Measurements from ENCODE around the gene CKAP5.
"Not testable (repeated sequence)": the region's sequence is repeated elsewhere in the genome, so short reads cannot be mapped to it uniquely, and the experiment has no call there.

The CKAP5 gene

DNA sequence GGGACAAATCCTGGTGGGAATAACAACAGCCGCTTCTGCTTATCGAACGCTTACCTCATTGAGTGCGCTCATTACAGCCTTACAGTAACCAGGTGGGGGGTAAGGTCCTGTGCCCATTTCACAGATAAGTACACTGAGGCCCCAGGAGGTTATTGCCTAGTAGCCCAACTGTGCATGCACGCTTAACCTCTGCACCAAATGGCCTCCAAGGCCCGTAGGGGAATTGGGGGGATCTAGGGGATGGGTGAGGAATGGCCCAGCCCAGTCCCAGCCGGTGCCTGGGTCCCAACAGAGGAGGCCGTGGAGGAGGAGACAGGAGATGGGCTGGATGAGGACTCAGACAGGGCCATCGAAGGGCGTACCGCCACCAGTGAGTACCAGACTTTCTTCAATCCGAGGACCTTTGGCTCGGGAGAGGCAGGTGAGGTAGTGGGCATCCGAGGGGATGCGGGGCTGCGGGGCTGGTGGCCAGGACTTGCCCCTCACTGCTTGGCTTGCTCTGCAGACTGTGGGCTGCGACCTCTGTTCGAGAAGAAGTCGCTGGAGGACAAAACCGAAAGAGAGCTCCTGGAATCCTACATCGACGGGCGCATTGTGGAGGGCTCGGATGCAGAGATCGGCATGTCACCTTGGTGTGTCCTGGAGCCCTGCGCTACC lies 119.7 kb downstream of the CKAP5 start:
- Histone ChIP-seq H3K36me3 (ENCODE audit: insufficient read depth, low read length) (no peaks in the 10 kb centered on the region), H3K9me3 (ENCODE audit: insufficient read depth, low read depth, low read length) (no peaks in the 10 kb centered on the region), H3K9ac (ENCODE audit: low read depth, low read length) (no peak overlapping the region), H3K4me3 (ENCODE audit: low read length) (no peak overlapping the region), H3K4me1 (ENCODE audit: insufficient read depth, low read length) (no peaks in the 10 kb centered on the region), H3K27ac (ENCODE audit: low read depth, low read length) (no peak overlapping the region), H3K27me3 (ENCODE audit: insufficient read depth, low read length) (no peaks in the 10 kb centered on the region)
- WGBS = 95% methylated on average over 26 of the region's 26 CpGs

- no peak overlapping the region for H3K9ac ChIP-seq (ENCODE audit: low read depth, low read length)
- H3K4me3 ChIP-seq (ENCODE audit: low read length) = no peak overlapping the region
- no peak overlapping the region for H3K27ac ChIP-seq (ENCODE audit: low read depth, low read length)
- no peaks in the 10 kb centered on the region for H3K27me3 ChIP-seq (ENCODE audit: insufficient read depth, low read length)
- H3K9me3 ChIP-seq (ENCODE audit: insufficient read depth, low read depth, low read length) = no peaks in the 10 kb centered on the region
- WGBS = 94% methylated on average over 19 of the region's 19 CpGs
- no peaks in the 10 kb centered on the region for H3K36me3 ChIP-seq (ENCODE audit: insufficient read depth, low read length)
- no peaks in the 10 kb centered on the region for H3K4me1 ChIP-seq (ENCODE audit: insufficient read depth, low read length)
These were observed 120.5 kb downstream of the CKAP5 start for GRCh38 chr11:46725338-46726205.

GRCh38 chr11:46724088-46724487 lies 122.0 kb downstream of the CKAP5 start:
- Histone ChIP-seq H3K36me3 (ENCODE audit: insufficient read depth, low read length) (no peaks in the 10 kb centered on the region), H3K27ac (ENCODE audit: low read depth, low read length) (no peak overlapping the region), H3K9me3 (ENCODE audit: insufficient read depth, low read depth, low read length) (no peaks in the 10 kb centered on the region), H3K4me1 (ENCODE audit: insufficient read depth, low read length) (no peaks in the 10 kb centered on the region), H3K9ac (ENCODE audit: low read depth, low read length) (no peak overlapping the region), H3K4me3 (ENCODE audit: low read length) (no peak overlapping the region), H3K27me3 (ENCODE audit: insufficient read depth, low read length) (no peaks in the 10 kb centered on the region)
- 72% methylated on average over 7 of the region's 8 CpGs for WGBS

DNA sequence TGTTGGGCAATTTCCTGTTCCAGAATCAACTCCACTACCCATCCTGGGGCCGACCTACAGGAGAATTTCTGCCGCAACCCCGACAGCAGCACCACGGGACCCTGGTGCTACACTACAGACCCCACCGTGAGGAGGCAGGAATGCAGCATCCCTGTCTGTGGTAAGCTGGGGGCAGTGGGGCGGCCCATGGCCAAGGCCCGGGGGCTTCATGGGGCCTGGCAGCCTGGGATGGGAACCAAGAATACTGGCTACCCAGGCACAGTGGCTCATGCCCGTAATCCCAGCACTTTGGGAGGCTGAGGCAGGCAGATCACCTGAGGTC lies 122.8 kb downstream of the CKAP5 start:
- no peak overlapping the region for H3K9ac ChIP-seq (ENCODE audit: low read depth, low read length)
- WGBS = 87% methylated on average over 8 of the region's 8 CpGs
- no peaks in the 10 kb centered on the region for H3K36me3 ChIP-seq (ENCODE audit: insufficient read depth, low read length)
- H3K27ac ChIP-seq (ENCODE audit: low read depth, low read length) = no peak overlapping the region
- no peak overlapping the region for H3K4me3 ChIP-seq (ENCODE audit: low read length)
- no peaks in the 10 kb centered on the region for H3K27me3 ChIP-seq (ENCODE audit: insufficient read depth, low read length)
- H3K9me3 ChIP-seq (ENCODE audit: insufficient read depth, low read depth, low read length) = no peaks in the 10 kb centered on the region
- H3K4me1 ChIP-seq (ENCODE audit: insufficient read depth, low read length) = no peaks in the 10 kb centered on the region

GRCh38 chr11:46722566-46723358 lies 123.3 kb downstream of the CKAP5 start:
- Histone ChIP-seq H3K4me1 (ENCODE audit: insufficient read depth, low read length) (no peaks in the 10 kb centered on the region), H3K27me3 (ENCODE audit: insufficient read depth, low read length) (no peaks in the 10 kb centered on the region)
- WGBS = 96% methylated on average over 11 of the region's 11 CpGs

GRCh38 chr11:46721286-46721685 lies 124.8 kb downstream of the CKAP5 start:
- Histone ChIP-seq H3K4me3 (ENCODE audit: low read length) (no peak overlapping the region), H3K36me3 (ENCODE audit: insufficient read depth, low read length) (no peaks in the 10 kb centered on the region), H3K27ac (ENCODE audit: low read depth, low read length) (no peak overlapping the region), H3K9ac (ENCODE audit: low read depth, low read length) (no peak overlapping the region), H3K27me3 (ENCODE audit: insufficient read depth, low read length) (no peaks in the 10 kb centered on the region), H3K4me1 (ENCODE audit: insufficient read depth, low read length) (no peaks in the 10 kb centered on the region), H3K9me3 (ENCODE audit: insufficient read depth, low read depth, low read length) (no peaks in the 10 kb centered on the region)
- 92% methylated on average over 6 of the region's 6 CpGs for WGBS

More at GRCh38 chr11:46722566-46723358, 123.3 kb downstream of the CKAP5 start:
- Histone ChIP-seq H3K27ac (ENCODE audit: low read depth, low read length) (no peak overlapping the region), H3K4me3 (ENCODE audit: low read length) (no peak overlapping the region), H3K36me3 (ENCODE audit: insufficient read depth, low read length) (no peaks in the 10 kb centered on the region), H3K9me3 (ENCODE audit: insufficient read depth, low read depth, low read length) (no peaks in the 10 kb centered on the region), H3K9ac (ENCODE audit: low read depth, low read length) (no peak overlapping the region)

DNA sequence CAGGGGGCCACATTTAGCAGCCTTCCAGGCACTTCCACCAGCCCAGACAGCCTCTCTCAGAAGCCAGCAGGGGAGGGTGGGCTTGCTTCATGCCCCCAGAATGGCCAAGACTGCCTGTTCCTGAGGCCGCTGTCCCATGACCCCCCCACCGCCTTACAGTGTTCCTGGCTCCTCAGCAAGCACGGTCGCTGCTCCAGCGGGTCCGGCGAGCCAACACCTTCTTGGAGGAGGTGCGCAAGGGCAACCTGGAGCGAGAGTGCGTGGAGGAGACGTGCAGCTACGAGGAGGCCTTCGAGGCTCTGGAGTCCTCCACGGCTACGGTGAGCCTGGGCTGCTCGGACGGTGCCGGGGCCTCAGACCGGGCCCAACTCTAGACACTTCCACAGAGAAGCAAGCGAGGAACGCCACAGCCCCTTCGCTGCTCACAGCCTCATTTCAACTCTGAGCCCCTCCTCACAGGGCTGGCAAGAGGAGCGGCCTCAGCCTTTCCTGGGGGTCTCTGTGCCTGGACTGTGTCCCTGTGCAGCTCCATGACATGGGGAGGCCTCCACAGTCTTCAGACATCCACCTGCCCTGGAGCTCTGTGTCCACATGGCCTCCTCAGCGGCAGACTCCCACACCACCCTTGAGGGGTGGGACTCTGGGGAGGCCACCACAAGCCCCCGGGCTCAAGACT lies 126.4 kb downstream of the CKAP5 start:
- Histone ChIP-seq H3K27ac (ENCODE audit: low read depth, low read length) (no peak overlapping the region), H3K27me3 (ENCODE audit: insufficient read depth, low read length) (no peaks in the 10 kb centered on the region), H3K4me1 (ENCODE audit: insufficient read depth, low read length) (no peaks in the 10 kb centered on the region), H3K36me3 (ENCODE audit: insufficient read depth, low read length) (no peaks in the 10 kb centered on the region), H3K9ac (ENCODE audit: low read depth, low read length) (no peak overlapping the region), H3K9me3 (ENCODE audit: insufficient read depth, low read depth, low read length) (no peaks in the 10 kb centered on the region), H3K4me3 (ENCODE audit: low read length) (no peak overlapping the region)
- 91% methylated on average over 25 of the region's 25 CpGs for WGBS

DNA sequence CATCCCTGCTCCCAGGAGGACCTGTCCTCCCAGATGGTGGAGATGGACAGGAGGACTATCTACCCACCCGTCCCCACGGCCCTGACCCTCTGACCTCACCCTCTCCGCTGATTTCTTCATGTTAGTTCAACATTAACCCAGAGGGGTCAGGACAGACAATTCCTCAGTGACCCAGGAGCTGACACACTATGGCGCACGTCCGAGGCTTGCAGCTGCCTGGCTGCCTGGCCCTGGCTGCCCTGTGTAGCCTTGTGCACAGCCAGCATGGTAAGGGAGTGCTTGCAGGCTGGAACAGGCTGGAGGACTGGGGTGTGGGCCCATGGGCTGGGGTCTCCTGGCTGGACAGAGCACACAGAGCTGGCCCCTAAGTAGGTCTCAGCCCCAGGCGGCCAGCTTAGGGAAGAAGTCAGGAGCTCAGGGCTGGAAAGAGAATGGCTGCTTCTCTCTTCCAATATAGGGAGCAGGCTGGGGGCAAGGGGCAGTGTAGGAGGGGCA lies 127.0 kb downstream of the CKAP5 start, which contains the start of gene F2:
TSS of gene F2 (plus strand) at position 166 of the 495 bp plus-strand sequence. CDS start at position 189, 23 bp downstream.
- no peak within 1 kb of the TSS for H3K4me3 ChIP-seq (ENCODE audit: low read length)
- H3K27me3 ChIP-seq (ENCODE audit: insufficient read depth, low read length) = no peaks in the 10 kb centered on the region
- no peaks in the 10 kb centered on the region for H3K9me3 ChIP-seq (ENCODE audit: insufficient read depth, low read depth, low read length)
- H3K36me3 ChIP-seq (ENCODE audit: insufficient read depth, low read length) = no peaks in the 10 kb centered on the region
- WGBS = 88% methylated on average over 7 of the region's 7 CpGs
- no peaks in the 10 kb centered on the region for H3K4me1 ChIP-seq (ENCODE audit: insufficient read depth, low read length)
- H3K9ac ChIP-seq (ENCODE audit: low read depth, low read length) = no peak within 1 kb of the TSS
- H3K27ac ChIP-seq (ENCODE audit: low read depth, low read length) = no peak within 1 kb of the TSS

DNA sequence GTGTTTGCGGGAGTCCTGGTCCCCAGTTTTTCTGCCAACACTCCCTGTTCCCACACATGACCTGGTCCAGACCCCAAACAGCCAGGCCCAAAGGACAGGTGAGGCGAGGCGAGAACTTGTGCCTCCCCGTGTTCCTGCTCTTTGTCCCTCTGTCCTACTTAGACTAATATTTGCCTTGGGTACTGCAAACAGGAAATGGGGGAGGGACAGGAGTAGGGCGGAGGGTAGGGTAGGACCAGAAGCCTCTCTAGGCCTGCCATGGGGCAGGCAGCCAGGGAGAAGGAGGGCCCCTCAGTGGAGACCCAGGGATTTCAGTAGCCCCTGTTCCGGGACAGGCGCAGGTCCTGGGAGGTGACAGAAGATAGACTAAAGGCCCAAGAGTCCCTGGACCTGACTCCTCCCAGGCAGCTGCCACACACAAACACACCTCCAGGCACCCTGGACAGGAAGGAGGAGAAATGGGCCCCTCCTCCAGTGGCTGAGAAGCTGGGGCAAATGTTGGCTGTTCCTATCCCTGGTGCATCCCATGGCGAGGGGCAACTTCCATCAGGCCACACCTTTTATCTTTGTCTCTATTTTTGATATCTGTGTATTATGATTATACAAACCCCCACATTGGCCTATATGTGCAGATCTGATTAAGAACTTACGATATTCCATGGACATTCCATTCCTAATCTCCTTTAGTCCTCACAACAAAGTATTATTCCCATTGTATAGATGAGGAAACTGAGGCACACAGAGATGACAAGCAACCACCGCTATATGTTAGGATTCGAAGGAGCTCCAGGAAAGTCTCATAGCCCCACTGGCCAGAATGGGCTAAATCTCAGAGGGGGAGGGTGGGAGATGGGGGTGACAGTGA lies 127.7 kb downstream of the CKAP5 start:
- Histone ChIP-seq H3K9me3 (ENCODE audit: insufficient read depth, low read depth, low read length) (no peaks in the 10 kb centered on the region), H3K4me3 (ENCODE audit: low read length) (no peak overlapping the region), H3K27me3 (ENCODE audit: insufficient read depth, low read length) (no peaks in the 10 kb centered on the region), H3K4me1 (ENCODE audit: insufficient read depth, low read length) (no peaks in the 10 kb centered on the region), H3K27ac (ENCODE audit: low read depth, low read length) (no peak overlapping the region), H3K36me3 (ENCODE audit: insufficient read depth, low read length) (no peaks in the 10 kb centered on the region), H3K9ac (ENCODE audit: low read depth, low read length) (no peak overlapping the region)
- WGBS = 90% methylated on average over 10 of the region's 11 CpGs

DNA sequence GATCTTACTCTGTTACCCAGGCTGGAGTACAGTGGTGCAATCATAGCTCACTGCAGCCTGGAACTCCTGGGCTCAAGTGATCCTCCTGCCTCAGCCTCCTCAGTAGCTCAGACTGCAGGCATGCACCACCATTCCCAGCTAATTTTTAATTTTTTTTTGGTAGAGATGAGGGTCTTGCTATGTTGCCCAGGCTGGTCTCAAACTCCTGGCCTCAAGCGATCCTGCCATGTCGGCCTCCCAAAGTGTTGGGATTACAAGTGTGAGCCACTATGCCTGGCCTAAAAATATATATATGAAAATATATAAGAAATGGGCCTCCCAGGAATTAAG lies 128.3 kb downstream of the CKAP5 start:
- H3K9ac ChIP-seq (ENCODE audit: low read depth, low read length); H3K9me3 ChIP-seq (ENCODE audit: insufficient read depth, low read depth, low read length); H3K27ac ChIP-seq (ENCODE audit: low read depth, low read length); H3K4me3 ChIP-seq (ENCODE audit: low read length); H3K36me3 ChIP-seq (ENCODE audit: insufficient read depth, low read length); H3K4me1 ChIP-seq (ENCODE audit: insufficient read depth, low read length); H3K27me3 ChIP-seq (ENCODE audit: insufficient read depth, low read length): not testable (repeated sequence)
- WGBS = 95% methylated on average over 2 of the region's 2 CpGs
